OCI-LY3 (cell line): ENCODE measurements around the gene PHLDB1.

ENCODE experiments used
- CTCF ChIP-seq: fragments of 200-600, 300-600 bp; sonication (generic); IDR thresholded peaks from 2 replicates; pipeline ENCODE4 v1.5.1; 2014; ENCODE audit warnings: antibody characterized with exemption, low read length, low read depth
- EZH2phosphoT487 ChIP-seq: fragments of 200-600 bp; shearing (Covaris generic); IDR thresholded peaks from 2 replicates; pipeline ENCODE4 v1.6.1; 2018; ENCODE audit warnings: antibody characterized with exemption, mixed run types, low read depth

GRCh38 chr11:118671254-118671653 is 63.8 kb downstream of the PHLDB1 start:
- TF ChIP-seq CTCF (no peak), EZH2phosphoT487 (no peak)
